ENCODE data around the gene TMUB1. TPM values are rescaled to one million over a fixed set of nuclear protein-coding genes. Genes with fewer than 3 reads are reported as not detected.
A peak's percentile ranks its signal among the peaks of the same experiment; 100 is the strongest.

TMUB1 gene
- total and polyA plus RNA-seq, 10 donors, result 27.1 to 73.4 (median 39.4) TPM

DNA sequence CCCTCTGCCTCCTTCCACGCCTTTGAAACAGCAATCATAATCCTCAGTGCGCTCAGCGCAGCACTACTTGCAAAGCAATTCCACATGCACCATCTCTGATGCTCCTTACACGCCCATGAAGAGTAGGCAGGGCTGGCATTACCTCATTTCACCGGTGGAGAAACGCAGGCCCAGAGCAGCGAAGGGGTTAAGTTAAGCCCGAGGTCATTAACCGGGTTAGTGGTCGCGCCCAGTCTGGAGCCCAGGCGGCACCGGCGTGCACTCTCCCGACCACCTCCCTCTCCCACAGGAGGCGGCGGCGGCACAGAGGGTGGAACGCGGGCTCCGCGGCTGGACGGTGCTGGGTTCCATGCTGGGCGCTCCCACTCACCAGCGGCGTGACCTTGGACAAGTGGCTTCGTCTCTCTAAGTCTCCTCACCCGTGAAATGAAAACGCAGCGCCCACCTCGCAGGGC lies 3.2 kb downstream of the TMUB1 start:
- TF ChIP-seq POLR2AphosphoS5 (IDR thresholded peaks at IDR 0.05), result no peak
- TF ChIP-seq, protein P1, sequence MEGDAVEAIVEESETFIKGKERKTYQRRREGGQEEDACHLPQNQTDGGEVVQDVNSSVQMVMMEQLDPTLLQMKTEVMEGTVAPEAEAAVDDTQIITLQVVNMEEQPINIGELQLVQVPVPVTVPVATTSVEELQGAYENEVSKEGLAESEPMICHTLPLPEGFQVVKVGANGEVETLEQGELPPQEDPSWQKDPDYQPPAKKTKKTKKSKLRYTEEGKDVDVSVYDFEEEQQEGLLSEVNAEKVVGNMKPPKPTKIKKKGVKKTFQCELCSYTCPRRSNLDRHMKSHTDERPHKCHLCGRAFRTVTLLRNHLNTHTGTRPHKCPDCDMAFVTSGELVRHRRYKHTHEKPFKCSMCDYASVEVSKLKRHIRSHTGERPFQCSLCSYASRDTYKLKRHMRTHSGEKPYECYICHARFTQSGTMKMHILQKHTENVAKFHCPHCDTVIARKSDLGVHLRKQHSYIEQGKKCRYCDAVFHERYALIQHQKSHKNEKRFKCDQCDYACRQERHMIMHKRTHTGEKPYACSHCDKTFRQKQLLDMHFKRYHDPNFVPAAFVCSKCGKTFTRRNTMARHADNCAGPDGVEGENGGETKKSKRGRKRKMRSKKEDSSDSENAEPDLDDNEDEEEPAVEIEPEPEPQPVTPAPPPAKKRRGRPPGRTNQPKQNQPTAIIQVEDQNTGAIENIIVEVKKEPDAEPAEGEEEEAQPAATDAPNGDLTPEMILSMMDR (IDR thresholded peaks at IDR 0.05 in 8 of 11, conservative IDR thresholded peaks at IDR 0.05 in 3 of 11), result no peak
- no peak for TF ChIP-seq POLR2A (IDR thresholded peaks at IDR 0.05)
- intact Hi-C loops (cut with DNase I; ENCODE audit: low total_unique reads), result no loop called here
- Histone ChIP-seq H3K27me3 (replicated peaks in 1 of 7) (peaks cover 0 to 1% (median 0%) of the 10 kb centered on the region in 7 donors), H3K27ac (peak overlapping the region; percentile 78 to 97 (median 94)), H3K4me3 (peak overlapping the region; percentile 81 to 98 (median 92)), H3K9me3 (no peaks in the 10 kb centered on the region), H3K4me1 (peaks cover 43 to 74% (median 58%) of the 10 kb centered on the region in 6 donors), H3K36me3 (peaks cover 0 to 57% (median 21%) of the 10 kb centered on the region in 6 donors)
- WGBS, 5 donors, result 1 to 7% (median 2%) methylated on average over 4 to 31 of the region's 31 CpGs
- no peak for DNase-seq

DNA sequence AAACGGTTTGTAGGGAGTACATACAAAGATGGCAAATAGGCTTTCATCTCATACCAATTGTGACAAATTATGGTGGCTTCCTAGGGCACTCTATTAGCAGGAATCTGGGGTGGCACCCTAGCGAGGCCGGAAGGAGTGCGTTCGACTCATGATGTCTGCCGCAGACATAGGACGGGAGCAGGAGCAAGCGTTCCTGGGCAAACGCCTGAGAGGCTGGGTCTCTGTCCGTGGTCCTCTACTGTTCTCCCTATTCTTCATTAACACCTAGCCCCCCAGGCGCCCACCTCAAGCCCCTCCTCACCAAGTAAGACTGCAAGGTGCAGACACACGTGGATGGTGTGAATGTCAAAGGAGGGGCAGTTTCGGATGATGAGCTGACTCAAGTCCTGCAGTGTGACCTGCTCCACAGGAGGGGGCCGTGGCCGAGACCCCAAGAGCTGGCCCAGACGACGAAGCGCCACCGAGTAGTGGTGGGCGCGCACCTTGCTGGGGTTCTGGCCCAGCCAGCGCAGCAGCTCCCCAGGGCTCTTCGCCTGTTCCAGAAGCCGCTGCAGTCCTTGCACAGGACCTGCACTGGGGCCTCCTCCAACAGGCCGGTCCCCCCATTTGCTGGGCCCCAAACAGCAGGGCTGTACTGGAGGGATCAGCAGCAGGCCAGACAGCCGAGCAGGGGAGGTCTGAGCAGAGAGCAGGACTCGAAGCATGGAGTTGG lies 3.9 kb downstream of the TMUB1 start:
- Histone ChIP-seq H3K27ac (peak overlapping the region in 4 of 8 donors; percentile 94 to 97 (median 95)), H3K4me3 (peak overlapping the region in 7 of 8 donors; percentile 90 to 98 (median 93)), H3K36me3 (peaks cover 0 to 64% (median 29%) of the 10 kb centered on the region in 6 donors), H3K27me3 (replicated peaks in 1 of 7) (no peaks in the 10 kb centered on the region), H3K4me1 (peaks cover 41 to 69% (median 56%) of the 10 kb centered on the region in 6 donors), H3K9me3 (no peaks in the 10 kb centered on the region)
- DNase-seq, result peak; percentile 83
- TF ChIP-seq POLR2A (IDR thresholded peaks at IDR 0.05) (no peak), POLR2AphosphoS5 (IDR thresholded peaks at IDR 0.05) (no peak)
- TF ChIP-seq, protein P1 (IDR thresholded peaks at IDR 0.05 in 8 of 11, conservative IDR thresholded peaks at IDR 0.05 in 3 of 11), result no peak
- WGBS, 5 donors, result 81 to 90% (median 85%) methylated on average over 17 to 27 of the region's 27 CpGs
- intact Hi-C loops (cut with DNase I; ENCODE audit: low total_unique reads), result no loop called here

DNA sequence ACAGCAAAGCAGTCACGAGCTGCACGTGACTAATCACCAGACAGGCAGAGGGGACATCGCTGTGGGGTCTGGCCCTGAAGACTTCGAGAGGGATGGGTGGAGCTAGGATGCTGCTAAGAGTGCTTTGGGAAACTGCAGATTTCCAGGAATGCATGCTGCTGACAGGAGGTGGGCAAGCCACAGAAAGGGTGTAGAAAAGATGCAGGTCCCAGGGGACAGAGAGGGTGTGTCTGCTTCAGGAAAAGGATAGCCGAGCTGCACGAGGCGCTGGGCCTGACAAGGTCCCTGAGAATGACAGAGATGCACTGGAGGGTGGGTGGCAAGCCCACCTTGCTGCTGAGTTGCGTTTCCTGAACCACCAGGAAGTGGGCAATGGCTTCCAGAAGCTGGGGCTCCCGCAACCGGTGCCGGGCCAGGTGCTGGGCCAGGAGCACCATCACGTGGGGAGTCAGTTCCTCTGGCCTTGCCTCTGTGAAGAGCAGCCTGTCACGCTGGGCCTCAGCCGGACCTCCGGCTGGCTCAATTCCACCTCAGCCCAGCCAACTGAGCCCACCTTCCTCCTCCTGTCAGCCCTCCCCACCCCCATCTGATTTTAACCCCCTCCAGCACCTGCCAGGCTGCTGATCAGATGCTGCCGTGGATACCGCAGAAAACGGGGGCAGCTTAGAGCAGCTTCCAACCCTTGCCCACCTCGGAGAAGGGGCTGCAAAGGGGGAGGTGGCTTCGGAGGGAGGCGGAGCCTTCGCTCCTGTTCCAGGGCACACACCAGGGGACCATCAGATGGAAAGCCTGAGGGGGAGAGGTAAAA lies 4.9 kb downstream of the TMUB1 start:
- H3K27me3 ChIP-seq (replicated peaks in 1 of 7), result no peaks in the 10 kb centered on the region
- H3K27ac ChIP-seq, result peak overlapping the region in 3 of 8 donors; percentile 33 to 45 (median 39)

GRCh38 chr7:151077705-151078232 lies 5.5 kb downstream of the TMUB1 start:
- intact Hi-C loops (cut with DNase I; ENCODE audit: low total_unique reads), result no loop called here
- no peaks in the 10 kb centered on the region for H3K9me3 ChIP-seq
- no peaks in the 10 kb centered on the region for H3K27me3 ChIP-seq (replicated peaks in 1 of 7)
- peaks cover 0 to 80% (median 44%) of the 10 kb centered on the region in 6 donors for H3K36me3 ChIP-seq
- no peak overlapping the region for H3K4me3 ChIP-seq
- WGBS, 5 donors, result 73 to 84% (median 82%) methylated on average over 9 to 10 of the region's 10 CpGs
- peaks cover 40 to 57% (median 47%) of the 10 kb centered on the region in 6 donors for H3K4me1 ChIP-seq
- H3K27ac ChIP-seq, result peak overlapping the region in 3 of 8 donors; percentile 33 to 45 (median 39)
- no peak for TF ChIP-seq POLR2A (IDR thresholded peaks at IDR 0.05)
- TF ChIP-seq POLR2AphosphoS5 (IDR thresholded peaks at IDR 0.05), result peak in 1 of 3 donors; percentile 17
- DNase-seq, result peak; percentile 66

More for the DNA sequence above, 4.9 kb downstream of the TMUB1 start:
- Histone ChIP-seq H3K9me3 (no peaks in the 10 kb centered on the region), H3K4me3 (peak overlapping the region in 1 of 8 donors; percentile 90), H3K4me1 (peaks cover 41 to 61% (median 49%) of the 10 kb centered on the region in 6 donors), H3K36me3 (peaks cover 0 to 73% (median 38%) of the 10 kb centered on the region in 6 donors)
- DNase-seq, result peak; percentile 80
- TF ChIP-seq POLR2A (IDR thresholded peaks at IDR 0.05) (no peak), POLR2AphosphoS5 (IDR thresholded peaks at IDR 0.05) (peak in 2 of 3 donors; percentile 42 to 59)
- intact Hi-C loops (cut with DNase I; ENCODE audit: low total_unique reads), result no loop called here
- WGBS, 5 donors, result 49 to 69% (median 60%) methylated on average over 22 of the region's 22 CpGs

All from spleen (tissue), 11 donors.